Motor neuron (in vitro differentiated cells): ENCODE results near the gene UBE2E2. TPM values are rescaled to one million over a fixed set of nuclear protein-coding genes. Genes with fewer than 3 reads are reported as not detected.

Source experiments
- ATAC-seq, 8 experiments: fragments of 200-7000 bp; cut with Tn5 transposase; replicated peaks in 6 of 8; 2 replicates each; pipeline ENCODE4 v1.8.0; 2021; ENCODE audit warnings: mild to moderate bottlenecking in 8 of 8, moderate library complexity in 8 of 8
- H3K27ac ChIP-seq, 2 donors: fragments of 250-450 bp; sonication (Bioruptor Pico); 2 replicates each; pipeline ENCODE4 v1.9.0; 2021; ENCODE audit warnings: antibody characterized with exemption in 2 of 2, mild to moderate bottlenecking in 2 of 2, moderate library complexity in 1 of 2
- H3K4me1 ChIP-seq, 2 donors: fragments of 250-450 bp; sonication (Bioruptor Pico); replicated peaks in 1 of 2; 2 replicates each; pipeline ENCODE4 v1.6.1; 2021; ENCODE audit warnings: antibody characterized with exemption in 2 of 2, mild to moderate bottlenecking in 2 of 2, moderate library complexity in 1 of 2
- H3K4me3 ChIP-seq, 5 donors: fragments of 250-450 bp; sonication (Bioruptor Pico); 2 replicates each; pipeline ENCODE4 v1.9.0; 2021; ENCODE audit warnings: antibody characterized with exemption in 5 of 5, mild to moderate bottlenecking in 5 of 5, moderate library complexity in 4 of 5
- WGBS, 10 experiments: fragments of 450-650 bp; shearing (Covaris generic); methylation state at CpG; one replicate each; pipeline ENCODE4 v1.0.0; 2022; 5-methylcytosine and 5-hydroxymethylcytosine counted together
- in situ Hi-C, 9 experiments: fragments of 400-800 bp; cut with MboI; loops; one replicate each; pipeline ENCODE4 v1.15.0; 2021; ENCODE audit warnings: low sequenced_read_pairs in 9 of 9, low pct_unique_long_range_greater_than_20kb in 2 of 9; ENCODE audit not compliant: unreplicated experiment in 9 of 9
- total RNA-seq, 8 experiments: library from RNA; unstranded; fragments of 300-600 nt; gene quantifications; 2 replicates each; pipeline versions ENCODE4 v1.2.3 to v1.2.4, GENCODE V29; 2022

UBE2E2 gene
- total RNA-seq, 8 experiments from 2014 or later = 21.8 to 56.8 (median 46.5) TPM

GRCh38 chr3:23253214-23253613 lies 50.1 kb downstream of the UBE2E2 start:
- Histone ChIP-seq H3K27ac (no peak overlapping the region), H3K4me1 (peaks cover 4 to 8% of the 10 kb centered on the region in 2 donors), H3K4me3 (no peak overlapping the region)
- in situ Hi-C loops = no loop called here
- no peak for ATAC-seq

DNA sequence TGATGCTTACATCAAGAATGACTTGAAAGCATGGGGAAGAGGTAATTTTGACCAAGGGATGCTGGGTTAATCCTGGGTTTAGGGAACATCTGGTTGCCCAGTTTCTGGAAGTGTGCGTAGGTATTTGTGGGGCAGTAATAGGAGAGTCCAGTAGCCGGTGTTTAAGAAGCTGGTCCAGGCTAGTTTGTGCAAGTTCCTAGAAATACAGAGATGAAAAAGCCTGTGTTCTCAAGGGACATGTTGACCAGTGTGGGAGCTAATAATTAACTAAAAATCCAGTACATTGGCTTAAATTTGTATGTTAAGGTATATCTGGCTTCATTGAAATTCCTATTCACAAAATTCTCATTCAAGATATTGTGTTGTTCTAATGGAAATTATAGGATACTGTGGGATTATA lies 51.2 kb downstream of the UBE2E2 start:
- H3K4me1 ChIP-seq = peaks cover 4 to 8% of the 10 kb centered on the region in 2 donors
- in situ Hi-C loops = no loop called here
- WGBS, 10 experiments = 50 to 100% (median 88%) methylated on average over 1 to 2 of the region's 2 CpGs; no CpG with 5 or more reads in 3 of the 10 experiments
- no peak overlapping the region for H3K4me3 ChIP-seq
- no peak for ATAC-seq
- H3K27ac ChIP-seq = no peak overlapping the region

GRCh38 chr3:23254835-23255234 lies 51.7 kb downstream of the UBE2E2 start:
- H3K4me1 ChIP-seq = peaks cover 4 to 8% of the 10 kb centered on the region in 2 donors
- ATAC-seq = no peak
- in situ Hi-C loops = no loop called here
- no peak overlapping the region for H3K27ac ChIP-seq
- no peak overlapping the region for H3K4me3 ChIP-seq
- WGBS, 10 experiments = 64 to 100% (median 86%) methylated on average over 1 to 3 of the region's 3 CpGs

DNA sequence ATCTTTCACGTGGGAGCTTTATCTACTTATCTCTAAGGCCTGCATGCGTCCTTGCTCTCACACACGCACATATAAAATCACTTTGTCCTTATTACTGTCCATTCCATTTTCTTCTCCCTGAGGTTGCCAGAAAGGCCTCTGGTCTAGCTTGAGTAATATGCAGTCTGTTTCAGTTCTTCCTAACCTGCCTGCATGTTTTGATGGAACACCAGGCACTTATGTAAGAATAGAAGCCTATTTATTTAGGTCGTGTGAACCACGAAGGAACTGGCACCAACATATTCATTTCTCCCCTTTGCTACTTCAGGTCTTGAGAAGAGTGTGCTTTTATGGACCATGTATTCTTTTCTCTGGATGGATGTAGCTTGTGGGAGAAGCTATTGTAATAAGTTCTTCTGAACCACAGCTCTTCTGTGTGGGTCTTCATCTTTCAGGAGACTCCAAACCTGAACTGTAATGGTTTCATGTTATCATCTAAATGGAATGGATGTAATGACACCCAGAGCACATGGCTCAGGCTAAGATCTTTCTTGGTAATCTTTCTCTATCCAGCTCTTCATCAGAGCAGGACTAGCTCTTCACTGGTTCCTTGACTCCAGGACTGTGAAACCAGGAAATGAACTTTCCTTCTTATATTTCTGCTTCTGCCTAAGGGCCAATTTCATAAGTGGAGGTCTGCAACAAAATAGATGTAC lies 53.8 kb downstream of the UBE2E2 start:
- 58 to 100% (median 94%) methylated on average over 1 to 5 of the region's 5 CpGs for WGBS, 10 experiments
- Histone ChIP-seq H3K27ac (no peak overlapping the region), H3K4me1 (peaks cover 4 to 8% of the 10 kb centered on the region in 2 donors), H3K4me3 (no peak overlapping the region)
- ATAC-seq = no peak
- in situ Hi-C loops = no loop called here

GRCh38 chr3:23258110-23258509 lies 55.0 kb downstream of the UBE2E2 start:
- Histone ChIP-seq H3K4me1 (peaks cover 4 to 8% of the 10 kb centered on the region in 2 donors), H3K27ac (no peak overlapping the region), H3K4me3 (no peak overlapping the region)
- 90 to 100% (median 97%) methylated on average over 3 to 6 of the region's 6 CpGs for WGBS, 10 experiments
- in situ Hi-C loops = no loop called here
- no peak for ATAC-seq

DNA sequence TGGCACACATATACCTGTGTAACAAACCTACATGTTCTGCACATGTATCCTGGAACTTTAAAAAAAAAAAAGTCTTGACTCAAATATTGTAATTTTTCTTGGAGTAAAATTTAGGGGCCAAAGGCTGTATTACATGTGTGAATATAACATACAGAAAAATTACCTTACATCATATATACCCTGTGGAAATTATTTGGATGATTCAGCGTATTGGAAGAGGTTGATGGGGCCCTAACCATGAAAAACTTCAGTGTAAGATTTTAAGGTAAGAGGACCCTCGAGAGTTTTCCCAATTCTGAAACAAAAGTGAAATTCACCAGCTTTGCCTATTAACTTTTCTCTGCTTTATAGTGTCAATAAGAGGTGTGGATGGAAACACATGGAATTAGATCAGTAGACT lies 56.4 kb downstream of the UBE2E2 start:
- peaks cover 1 to 4% of the 10 kb centered on the region in 2 donors for H3K4me1 ChIP-seq
- in situ Hi-C loops = no loop called here
- WGBS, 10 experiments = 60 to 100% (median 79%) methylated on average over 1 to 2 of the region's 2 CpGs; no CpG with 5 or more reads in 2 of the 10 experiments
- no peak for ATAC-seq
- no peak overlapping the region for H3K27ac ChIP-seq
- H3K4me3 ChIP-seq = no peak overlapping the region

- in situ Hi-C loops = no loop called here
- ATAC-seq = no peak
- Histone ChIP-seq H3K27ac (no peak overlapping the region), H3K4me1 (no peaks in the 10 kb centered on the region), H3K4me3 (no peak overlapping the region)
- WGBS, 10 experiments = 86 to 100% (median 100%) methylated on average over 1 of the region's 1 CpG; no CpG with 5 or more reads in 2 of the 10 experiments
Observed at GRCh38 chr3:23262766-23263165, 59.6 kb downstream of the UBE2E2 start.

DNA sequence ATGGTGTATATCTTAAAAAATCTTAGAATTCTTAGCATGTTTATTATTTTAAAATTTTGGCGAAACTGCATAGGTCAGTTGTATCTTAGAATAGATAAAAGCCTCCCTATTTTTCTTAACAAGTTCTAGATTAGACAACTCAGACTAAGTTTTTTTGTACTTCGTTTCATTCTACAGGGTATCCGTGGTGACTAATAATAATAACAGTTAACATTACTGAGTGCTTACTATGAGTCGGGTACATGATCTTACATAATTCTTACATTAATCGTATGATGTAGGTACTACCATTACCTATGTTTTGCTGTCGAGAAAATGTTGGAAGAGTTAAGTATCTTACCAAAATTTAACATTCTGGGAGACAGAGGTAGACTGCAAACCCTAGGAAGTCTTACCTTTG lies 60.7 kb downstream of the UBE2E2 start:
- in situ Hi-C loops = no loop called here
- Histone ChIP-seq H3K4me1 (no peaks in the 10 kb centered on the region), H3K27ac (no peak overlapping the region), H3K4me3 (no peak overlapping the region)
- WGBS, 10 experiments = 30 to 100% (median 77%) methylated on average over 1 to 6 of the region's 6 CpGs
- no peak for ATAC-seq

DNA sequence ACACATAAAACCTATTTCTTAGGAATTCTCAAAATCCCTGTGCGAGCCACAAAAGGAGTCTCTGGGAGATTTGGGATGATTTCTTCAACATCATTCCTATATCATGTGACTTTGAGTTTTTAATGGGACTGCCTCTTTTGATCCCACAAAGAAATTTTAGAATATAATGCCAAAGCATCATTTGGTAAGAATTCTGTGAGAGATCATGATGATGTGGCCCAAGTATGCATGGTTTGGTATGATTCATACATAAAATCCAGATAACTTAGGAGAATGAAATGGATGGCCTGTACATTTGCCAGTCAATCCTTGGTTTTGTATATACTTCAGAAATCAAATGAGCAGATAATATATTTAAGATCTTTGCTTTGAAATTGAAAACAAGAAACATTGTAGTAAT lies 61.3 kb downstream of the UBE2E2 start:
- no peak for ATAC-seq
- Histone ChIP-seq H3K27ac (no peak overlapping the region), H3K4me1 (no peaks in the 10 kb centered on the region), H3K4me3 (no peak overlapping the region)
- in situ Hi-C loops = no loop called here
- WGBS, 10 experiments = 75 to 100% (median 100%) methylated on average over 1 of the region's 1 CpG; no CpG with 5 or more reads in 2 of the 10 experiments

- no peak for ATAC-seq
- Histone ChIP-seq H3K4me3 (no peak overlapping the region), H3K27ac (no peak overlapping the region), H3K4me1 (no peaks in the 10 kb centered on the region)
- in situ Hi-C loops = no loop called here
- WGBS, 10 experiments = 50 to 100% (median 90%) methylated on average over 1 to 2 of the region's 3 CpGs; no CpG with 5 or more reads in 4 of the 10 experiments
Observed at GRCh38 chr3:23270423-23270822, 67.3 kb downstream of the UBE2E2 start.

DNA sequence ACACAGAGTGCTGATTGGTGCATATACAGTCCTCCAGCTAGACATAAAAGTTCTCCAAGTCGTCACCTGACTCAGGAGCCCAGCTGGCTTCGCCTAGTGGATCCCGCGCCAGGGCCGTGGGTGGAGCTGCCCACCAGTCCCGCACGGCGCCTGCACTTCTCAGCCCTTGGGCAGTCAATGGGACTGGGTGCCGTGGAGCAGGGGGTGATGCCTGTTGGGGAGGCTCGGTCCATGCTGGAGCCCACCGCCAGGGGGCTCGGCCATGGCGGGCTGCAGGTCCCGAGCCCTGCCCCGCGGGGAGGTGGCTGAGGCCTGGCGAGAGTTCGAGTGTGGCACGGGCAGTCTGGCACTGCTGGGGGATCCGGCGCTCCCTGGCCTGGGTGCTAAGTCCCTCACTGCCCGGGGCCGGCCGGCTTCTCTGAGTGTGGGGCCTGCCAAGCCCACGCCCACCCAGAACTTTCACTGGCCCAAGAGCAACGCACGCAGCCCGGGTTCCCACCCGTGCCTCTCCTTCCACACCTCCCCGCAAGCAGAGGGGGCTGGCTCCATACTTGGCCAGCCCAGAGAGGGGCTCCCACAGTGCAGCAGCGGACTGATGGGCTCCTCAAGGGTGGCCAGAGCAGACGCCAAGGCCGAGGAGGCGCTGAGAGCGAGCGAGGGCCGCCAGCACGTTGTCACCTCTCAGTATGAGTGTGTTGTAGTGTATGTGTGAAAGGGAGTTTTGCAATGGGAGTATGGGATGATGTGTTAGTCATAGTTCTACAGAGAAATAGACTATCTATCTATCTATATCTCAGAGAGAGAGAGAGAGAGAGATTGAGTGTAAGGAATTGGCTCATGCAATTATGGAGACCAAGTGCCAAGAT lies 69.0 kb downstream of the UBE2E2 start:
- Histone ChIP-seq H3K4me1 (no peaks in the 10 kb centered on the region), H3K4me3 (no peak overlapping the region), H3K27ac (no peak overlapping the region)
- 80% methylated on average over 3 of the region's 38 CpGs; no CpG with 5 or more reads in 9 of the 10 experiments for WGBS, 10 experiments
- ATAC-seq = no peak
- in situ Hi-C loops = no loop called here

DNA sequence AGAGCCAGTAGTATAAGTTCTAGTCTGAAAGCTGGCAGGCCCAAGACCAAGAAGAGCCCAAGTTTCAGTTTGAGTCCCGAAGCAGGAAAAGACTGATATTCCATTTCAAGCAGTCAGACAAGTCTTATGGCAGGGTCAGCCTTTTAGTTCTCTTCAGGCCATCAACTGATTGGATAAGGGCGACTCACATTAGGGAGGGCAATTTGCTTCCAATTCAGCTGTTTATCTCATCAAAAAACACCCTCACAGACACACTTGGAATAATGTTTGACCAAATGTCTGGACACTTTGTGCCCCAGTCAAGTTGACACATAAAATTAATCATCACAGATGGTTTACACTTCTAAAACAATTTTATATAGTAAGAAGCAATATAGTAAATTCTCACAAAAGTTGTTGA lies 69.7 kb downstream of the UBE2E2 start:
- in situ Hi-C loops = no loop called here
- Histone ChIP-seq H3K27ac (no peak overlapping the region), H3K4me1 (no peaks in the 10 kb centered on the region), H3K4me3 (no peak overlapping the region)
- 67 to 100% (median 100%) methylated on average over 1 to 2 of the region's 2 CpGs; no CpG with 5 or more reads in 2 of the 10 experiments for WGBS, 10 experiments
- ATAC-seq = no peak

DNA sequence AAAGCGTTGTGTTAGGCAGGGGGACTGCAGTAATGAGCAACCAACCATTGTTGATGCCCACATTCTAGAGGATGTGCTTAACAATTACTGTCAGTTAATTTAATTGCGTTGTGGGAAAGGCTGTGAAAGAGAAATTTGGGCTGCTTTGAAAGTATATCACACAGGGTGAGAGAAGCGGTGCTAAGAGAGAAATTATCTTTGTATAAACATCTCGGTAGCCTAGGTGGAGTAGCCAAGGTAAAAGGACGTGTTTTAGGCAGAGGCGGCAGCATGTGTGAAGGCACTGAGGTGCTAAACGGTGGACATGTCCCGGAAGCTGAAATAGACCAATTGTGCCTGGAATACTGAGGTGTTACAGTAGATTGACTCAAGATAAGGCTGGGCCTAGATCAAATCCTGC lies 71.9 kb downstream of the UBE2E2 start:
- ATAC-seq = no peak
- Histone ChIP-seq H3K4me3 (no peak overlapping the region), H3K4me1 (peaks cover 5 to 7% of the 10 kb centered on the region in 2 donors), H3K27ac (no peak overlapping the region)
- in situ Hi-C loops = no loop called here
- 80 to 100% (median 89%) methylated on average over 1 to 8 of the region's 8 CpGs; no CpG with 5 or more reads in 1 of the 10 experiments for WGBS, 10 experiments
